Suprapubic skin (tissue), 4 donors: ENCODE results near the gene SNCG. TPM values are rescaled to one million over a fixed set of nuclear protein-coding genes. Genes with fewer than 3 reads are reported as not detected.

Experiments
- DNase-seq, 2 donors: peaks; one replicate each; pipeline ENCODE4 v3.0.0-alpha.2; 2019; ENCODE audit warnings: low spot score in 2 of 2
- H3K27ac ChIP-seq: fragments of 200-600 bp; sonication (generic); one replicate; pipeline ENCODE4 v1.5.1; 2019
- H3K27me3 ChIP-seq: fragments of 200-600 bp; sonication (generic); one replicate; pipeline ENCODE4 v1.5.1; 2019
- H3K36me3 ChIP-seq: fragments of 200-600 bp; sonication (generic); one replicate; pipeline ENCODE4 v1.5.1; 2019
- H3K4me1 ChIP-seq: fragments of 200-600 bp; sonication (generic); one replicate; pipeline ENCODE4 v1.5.1; 2019
- H3K4me3 ChIP-seq: fragments of 200-600 bp; sonication (generic); one replicate; pipeline ENCODE4 v1.5.1; 2019; ENCODE audit warnings: mild to moderate bottlenecking
- H3K9me3 ChIP-seq: fragments of 200-600 bp; sonication (generic); one replicate; pipeline ENCODE4 v1.5.1; 2019
- EP300 ChIP-seq: sonication (generic); formaldehyde crosslinking; IDR thresholded peaks from one replicate; pipeline ENCODE4 v1.6.1; 2017; ENCODE audit warnings: antibody characterized with exemption
- POLR2A ChIP-seq, 2 donors: fragments of 450-650 bp; IDR thresholded peaks; one replicate each; pipeline ENCODE4 v1.6.1; 2017; ENCODE audit warnings: antibody characterized with exemption in 2 of 2, mild to moderate bottlenecking in 2 of 2, moderate library complexity in 2 of 2
- POLR2AphosphoS5 ChIP-seq, 3 donors: sonication (generic); formaldehyde crosslinking; IDR thresholded peaks; one replicate each; pipeline ENCODE4 v1.6.1; 2017; ENCODE audit warnings: antibody characterized with exemption in 3 of 3
- WGBS: methylation state at CpG from one replicate; pipeline ENCODE4 v1.1.5; 2018; 5-methylcytosine and 5-hydroxymethylcytosine counted together
- total RNA-seq, 4 donors: library from RNA; depleted of rRNA; stranded (reverse); fragments of >200 nt; gene quantifications; one replicate each; pipeline ENCODE4 v1.1.0, GENCODE V29; 2016
- TF ChIP-seq, protein P1 (sequence below), 2 donors: fragments of 200-600 bp in 1 of 2; fragments of 450-650 bp in 1 of 2; sonication (generic) in 1 of 2; IDR thresholded peaks; one replicate each; pipeline ENCODE4 v1.5.1; 2016 to 2019; ENCODE audit warnings: antibody characterized with exemption in 2 of 2, mild to moderate bottlenecking in 1 of 2, moderate library complexity in 1 of 2

The SNCG gene
- total RNA-seq, 4 donors from 2014 or later = 20.7 to 27.1 (median 24.6) TPM

DNA sequence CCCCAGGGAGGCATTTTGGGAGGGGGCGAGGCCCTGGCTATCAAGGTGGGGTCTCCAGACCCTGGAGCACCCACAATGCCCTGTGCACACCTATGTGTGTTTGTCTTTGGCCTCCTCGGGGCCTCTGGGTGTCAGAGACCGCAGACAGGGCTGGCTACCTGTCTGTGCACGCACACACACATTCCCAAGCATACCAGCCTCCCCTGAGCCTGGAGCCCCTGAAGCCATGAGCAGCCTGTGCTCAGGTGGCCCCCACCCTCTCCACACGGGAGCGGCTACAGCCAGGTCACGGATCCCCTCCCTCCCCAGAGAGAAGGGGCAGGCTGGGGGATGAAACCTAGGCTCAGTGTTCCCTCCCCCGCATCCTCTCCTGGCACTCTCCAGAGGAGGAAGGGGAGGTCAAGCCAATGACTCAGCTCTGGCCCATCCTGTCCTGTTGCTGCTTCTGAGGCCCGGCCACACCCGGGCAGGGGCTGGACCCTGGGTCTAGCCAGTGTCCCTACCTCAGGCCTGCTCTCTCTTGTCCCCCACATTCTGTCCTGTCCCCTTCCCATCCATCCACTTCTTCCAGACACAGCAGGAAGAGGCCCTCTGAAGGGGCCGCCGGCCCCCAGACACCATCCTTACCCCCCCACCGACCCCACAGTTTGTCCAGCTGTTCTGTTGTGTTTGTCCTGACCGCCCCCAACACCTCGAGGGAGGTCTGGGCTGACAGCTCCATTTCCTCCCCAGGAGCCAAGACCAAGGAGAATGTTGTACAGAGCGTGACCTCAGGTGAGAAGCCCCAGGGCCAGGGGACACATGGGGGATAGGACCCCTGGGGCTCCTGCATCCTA, 720 bp downstream of the SNCG start:
- H3K4me1 ChIP-seq = peaks cover 79% of the 10 kb centered on the region
- peak in 1 of 2 donors; percentile 77 for DNase-seq
- H3K27me3 ChIP-seq = no peaks in the 10 kb centered on the region
- TF ChIP-seq POLR2AphosphoS5 (IDR thresholded peaks at IDR 0.05) (no peak), POLR2A (IDR thresholded peaks at IDR 0.05) (no peak), EP300 (no peak)
- TF ChIP-seq, protein P1, sequence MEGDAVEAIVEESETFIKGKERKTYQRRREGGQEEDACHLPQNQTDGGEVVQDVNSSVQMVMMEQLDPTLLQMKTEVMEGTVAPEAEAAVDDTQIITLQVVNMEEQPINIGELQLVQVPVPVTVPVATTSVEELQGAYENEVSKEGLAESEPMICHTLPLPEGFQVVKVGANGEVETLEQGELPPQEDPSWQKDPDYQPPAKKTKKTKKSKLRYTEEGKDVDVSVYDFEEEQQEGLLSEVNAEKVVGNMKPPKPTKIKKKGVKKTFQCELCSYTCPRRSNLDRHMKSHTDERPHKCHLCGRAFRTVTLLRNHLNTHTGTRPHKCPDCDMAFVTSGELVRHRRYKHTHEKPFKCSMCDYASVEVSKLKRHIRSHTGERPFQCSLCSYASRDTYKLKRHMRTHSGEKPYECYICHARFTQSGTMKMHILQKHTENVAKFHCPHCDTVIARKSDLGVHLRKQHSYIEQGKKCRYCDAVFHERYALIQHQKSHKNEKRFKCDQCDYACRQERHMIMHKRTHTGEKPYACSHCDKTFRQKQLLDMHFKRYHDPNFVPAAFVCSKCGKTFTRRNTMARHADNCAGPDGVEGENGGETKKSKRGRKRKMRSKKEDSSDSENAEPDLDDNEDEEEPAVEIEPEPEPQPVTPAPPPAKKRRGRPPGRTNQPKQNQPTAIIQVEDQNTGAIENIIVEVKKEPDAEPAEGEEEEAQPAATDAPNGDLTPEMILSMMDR (IDR thresholded peaks at IDR 0.05) = no peak
- H3K9me3 ChIP-seq = no peaks in the 10 kb centered on the region
- peak overlapping the region; percentile 31 for H3K4me3 ChIP-seq
- WGBS = 49% methylated on average over 14 of the region's 16 CpGs
- no peaks in the 10 kb centered on the region for H3K36me3 ChIP-seq
- peak overlapping the region; percentile 63 for H3K27ac ChIP-seq

DNA sequence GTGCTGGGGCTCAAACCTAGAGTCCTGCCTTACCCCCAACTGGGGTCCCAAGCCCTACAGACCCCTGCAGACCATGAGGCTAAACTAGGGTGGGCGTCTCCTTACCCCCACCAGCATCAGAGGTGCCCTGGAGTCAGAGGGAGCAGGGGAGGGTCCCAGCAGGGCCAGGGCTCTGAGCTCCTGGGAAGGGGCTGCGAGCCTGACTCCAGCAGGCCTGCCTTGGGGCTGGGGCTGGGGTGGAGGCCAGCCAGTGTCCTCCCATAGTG, 1.3 kb downstream of the SNCG start:
- Histone ChIP-seq H3K9me3 (no peaks in the 10 kb centered on the region), H3K4me3 (peak overlapping the region; percentile 31), H3K27me3 (no peaks in the 10 kb centered on the region), H3K27ac (peak overlapping the region; percentile 63), H3K36me3 (no peaks in the 10 kb centered on the region), H3K4me1 (peaks cover 79% of the 10 kb centered on the region)
- TF ChIP-seq, protein P1 (IDR thresholded peaks at IDR 0.05) = no peak
- TF ChIP-seq POLR2A (IDR thresholded peaks at IDR 0.05) (no peak), EP300 (no peak), POLR2AphosphoS5 (IDR thresholded peaks at IDR 0.05) (no peak)
- DNase-seq = no peak
- 100% methylated on average over 2 of the region's 2 CpGs for WGBS

DNA sequence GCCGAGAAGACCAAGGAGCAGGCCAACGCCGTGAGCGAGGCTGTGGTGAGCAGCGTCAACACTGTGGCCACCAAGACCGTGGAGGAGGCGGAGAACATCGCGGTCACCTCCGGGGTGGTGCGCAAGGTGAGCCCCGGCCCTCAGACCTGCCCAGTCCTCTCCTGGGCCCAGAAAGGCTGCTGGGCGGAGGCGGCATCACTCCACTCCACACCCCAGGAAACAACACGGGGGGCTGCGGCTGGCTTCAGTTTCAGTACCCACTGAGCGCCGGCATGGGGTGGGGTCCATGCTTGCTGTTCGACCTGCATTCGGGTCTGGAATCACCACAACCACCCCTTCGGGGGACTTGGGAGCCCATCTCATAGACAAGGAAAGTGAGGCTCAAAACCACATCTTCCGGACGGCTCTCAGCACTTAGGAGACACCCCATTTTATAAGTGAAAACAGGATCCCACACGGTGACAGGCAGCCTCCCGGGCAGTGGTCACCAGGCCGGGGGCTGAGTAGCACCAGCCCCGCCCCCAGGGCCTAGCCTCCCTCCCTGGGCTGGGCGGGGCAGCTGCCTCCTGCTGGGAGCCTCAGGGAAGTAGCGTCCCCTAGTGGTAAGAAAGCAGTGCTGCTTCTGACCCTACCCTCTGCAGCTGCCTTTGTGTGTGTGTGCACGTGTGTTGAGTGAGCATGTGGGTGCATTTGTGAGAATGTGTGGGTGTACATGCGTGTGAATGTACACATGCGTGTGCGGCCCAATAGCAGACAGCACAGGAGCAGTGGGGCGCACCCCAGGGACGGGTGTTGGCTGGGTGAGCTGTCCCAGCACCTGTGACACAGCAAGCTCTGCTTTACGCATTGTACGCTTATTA, 1.8 kb downstream of the SNCG start:
- peak overlapping the region; percentile 31 for H3K4me3 ChIP-seq
- peak; percentile 69 to 77 for DNase-seq

DNA sequence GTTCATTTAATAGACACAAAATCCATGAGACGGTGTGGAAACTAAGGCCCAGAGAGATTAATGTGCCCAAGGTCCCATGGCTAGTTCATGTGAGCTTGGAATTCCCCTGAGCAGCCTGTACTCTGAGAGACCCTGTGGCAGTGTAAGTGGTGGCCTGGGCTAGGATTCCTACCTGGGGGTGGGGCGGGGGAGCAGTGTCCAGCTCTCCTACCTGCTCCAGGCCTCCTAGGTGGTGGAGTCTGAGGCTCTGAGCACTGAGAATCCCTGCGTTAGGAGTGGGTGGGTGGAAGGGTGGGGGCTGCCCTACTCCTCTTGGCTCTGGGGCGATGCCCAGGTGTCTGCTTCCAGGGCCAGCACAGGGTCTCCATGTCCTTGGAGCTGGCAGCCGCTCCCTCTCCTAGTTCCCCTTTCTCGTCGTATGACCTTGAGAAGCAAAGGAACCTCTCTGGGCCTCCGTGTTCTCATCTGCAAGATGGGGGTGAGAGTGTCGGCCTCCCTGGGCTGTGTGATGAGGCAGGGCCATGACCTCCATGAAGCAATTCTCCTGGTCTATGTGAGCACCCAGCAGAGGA, 2.5 kb downstream of the SNCG start:
- TF ChIP-seq POLR2A (IDR thresholded peaks at IDR 0.05) = no peak
- no peak for TF ChIP-seq EP300
- TF ChIP-seq, protein P1 (IDR thresholded peaks at IDR 0.05) = no peak
- TF ChIP-seq POLR2AphosphoS5 (IDR thresholded peaks at IDR 0.05) = no peak
- WGBS = 75% methylated on average over 6 of the region's 9 CpGs
- no peak overlapping the region for H3K27ac ChIP-seq
- no peak overlapping the region for H3K4me3 ChIP-seq
- H3K27me3 ChIP-seq = no peaks in the 10 kb centered on the region
- DNase-seq = peak; percentile 60 to 62
- no peaks in the 10 kb centered on the region for H3K36me3 ChIP-seq
- H3K9me3 ChIP-seq = no peaks in the 10 kb centered on the region
- peaks cover 76% of the 10 kb centered on the region for H3K4me1 ChIP-seq

More for the DNA sequence above, 1.8 kb downstream of the SNCG start:
- TF ChIP-seq EP300 (no peak), POLR2AphosphoS5 (IDR thresholded peaks at IDR 0.05) (peak in 1 of 3 donors; percentile 24), POLR2A (IDR thresholded peaks at IDR 0.05) (no peak)
- TF ChIP-seq, protein P1 (IDR thresholded peaks at IDR 0.05) = peak; percentile 91 to 95
- H3K9me3 ChIP-seq = no peaks in the 10 kb centered on the region
- WGBS = 57% methylated on average over 5 of the region's 37 CpGs
- peaks cover 77% of the 10 kb centered on the region for H3K4me1 ChIP-seq
- H3K27ac ChIP-seq = peak overlapping the region; percentile 63
- H3K27me3 ChIP-seq = no peaks in the 10 kb centered on the region
- no peaks in the 10 kb centered on the region for H3K36me3 ChIP-seq
